Measurements from ENCODE around the gene EPHB6.

Gene EPHB6

GRCh38 chr7:142894985-142895593 lies 40.2 kb downstream of the EPHB6 start:
- H2AFZ ChIP-seq (ENCODE audit: low read length), result no peak overlapping the region
- H4K20me1 ChIP-seq (ENCODE audit: insufficient read depth, low read length), result no peaks in the 10 kb centered on the region
- no peaks in the 10 kb centered on the region for H3K4me1 ChIP-seq (ENCODE audit: insufficient read depth, low read length, severe bottlenecking)
- no peaks in the 10 kb centered on the region for H3K9me2 ChIP-seq (ENCODE audit: low read depth, low read length)
- H3K4me2 ChIP-seq (ENCODE audit: low read length), result no peak overlapping the region
- no peak overlapping the region for H3K9ac ChIP-seq (ENCODE audit: low read length)
- no peak overlapping the region for H3K4me3 ChIP-seq (ENCODE audit: low read depth, low read length, poor library complexity, severe bottlenecking)
- H3F3A ChIP-seq (ENCODE audit: insufficient read depth, low read length), result no peaks in the 10 kb centered on the region
- TF ChIP-seq CTCF (IDR thresholded peaks at IDR 0.05; ENCODE audit: low read length) (no peak), EZH2 (IDR thresholded peaks at IDR 0.05; ENCODE audit: borderline replicate concordance, low read length) (no peak)
- H3K27ac ChIP-seq (ENCODE audit: low read depth, low read length, poor library complexity, severe bottlenecking), result no peak overlapping the region
- no peaks in the 10 kb centered on the region; the same call in 1 of the 2 replicates for H3K27me3 ChIP-seq (ENCODE audit: insufficient read depth, low read length)
- H3K9me3 ChIP-seq (ENCODE audit: low read length), result no peaks in the 10 kb centered on the region
- no peaks in the 10 kb centered on the region for H3K79me2 ChIP-seq (ENCODE audit: insufficient read depth, low read length)
- no peaks in the 10 kb centered on the region for H3K36me3 ChIP-seq (ENCODE audit: insufficient read depth, low read length)

- no peaks in the 10 kb centered on the region for H3K4me1 ChIP-seq (ENCODE audit: insufficient read depth, low read length, severe bottlenecking)
- TF ChIP-seq CTCF (IDR thresholded peaks at IDR 0.05; ENCODE audit: low read length) (no peak), EZH2 (IDR thresholded peaks at IDR 0.05; ENCODE audit: borderline replicate concordance, low read length) (no peak)
- H4K20me1 ChIP-seq (ENCODE audit: insufficient read depth, low read length), result no peaks in the 10 kb centered on the region
- no peaks in the 10 kb centered on the region for H3F3A ChIP-seq (ENCODE audit: insufficient read depth, low read length)
- no peak overlapping the region for H3K27ac ChIP-seq (ENCODE audit: low read depth, low read length, poor library complexity, severe bottlenecking)
- H2AFZ ChIP-seq (ENCODE audit: low read length), result no peak overlapping the region
- H3K79me2 ChIP-seq (ENCODE audit: insufficient read depth, low read length), result no peaks in the 10 kb centered on the region
- H3K27me3 ChIP-seq (ENCODE audit: insufficient read depth, low read length), result no peaks in the 10 kb centered on the region; the same call in 1 of the 2 replicates
- H3K36me3 ChIP-seq (ENCODE audit: insufficient read depth, low read length), result no peaks in the 10 kb centered on the region
- no peak overlapping the region for H3K4me2 ChIP-seq (ENCODE audit: low read length)
- H3K9ac ChIP-seq (ENCODE audit: low read length), result no peak overlapping the region
- H3K9me3 ChIP-seq (ENCODE audit: low read length), result no peaks in the 10 kb centered on the region
- H3K4me3 ChIP-seq (ENCODE audit: low read depth, low read length, poor library complexity, severe bottlenecking), result no peak overlapping the region
- no peaks in the 10 kb centered on the region for H3K9me2 ChIP-seq (ENCODE audit: low read depth, low read length)
Observed at GRCh38 chr7:142896151-142896550, 41.3 kb downstream of the EPHB6 start.

- no peak for TF ChIP-seq CTCF (IDR thresholded peaks at IDR 0.05; ENCODE audit: low read length)
- TF ChIP-seq EZH2 (IDR thresholded peaks at IDR 0.05; ENCODE audit: borderline replicate concordance, low read length), result no peak
- Histone ChIP-seq H3K9me3 (ENCODE audit: low read length) (no peaks in the 10 kb centered on the region), H3F3A (ENCODE audit: insufficient read depth, low read length) (no peaks in the 10 kb centered on the region), H3K36me3 (ENCODE audit: insufficient read depth, low read length) (no peaks in the 10 kb centered on the region), H3K4me3 (ENCODE audit: low read depth, low read length, poor library complexity, severe bottlenecking) (no peak overlapping the region), H3K27ac (ENCODE audit: low read depth, low read length, poor library complexity, severe bottlenecking) (no peak overlapping the region), H2AFZ (ENCODE audit: low read length) (no peak overlapping the region), H3K9me2 (ENCODE audit: low read depth, low read length) (no peaks in the 10 kb centered on the region), H3K79me2 (ENCODE audit: insufficient read depth, low read length) (no peaks in the 10 kb centered on the region), H3K27me3 (ENCODE audit: insufficient read depth, low read length) (no peaks in the 10 kb centered on the region; the same call in 1 of the 2 replicates), H3K9ac (ENCODE audit: low read length) (no peak overlapping the region), H3K4me2 (ENCODE audit: low read length) (no peak overlapping the region), H3K4me1 (ENCODE audit: insufficient read depth, low read length, severe bottlenecking) (no peaks in the 10 kb centered on the region), H4K20me1 (ENCODE audit: insufficient read depth, low read length) (no peaks in the 10 kb centered on the region)
Observed at GRCh38 chr7:142896741-142897379, 42.0 kb downstream of the EPHB6 start.

Measured in OCI-LY1 (cell line).